PC-9 (cell line): ENCODE results near the gene FUBP3.

Experiments
- CTCF ChIP-seq: fragments of 200-600 bp; sonication (generic); conservative IDR thresholded peaks from 2 replicates; pipeline ENCODE4 v1.6.1; 2017; ENCODE audit warnings: mixed run types, antibody characterized with exemption, mild to moderate bottlenecking, moderate library complexity
- EZH2 ChIP-seq: fragments of 200-600 bp; sonication (generic); IDR thresholded peaks from 2 replicates; pipeline ENCODE4 v1.8.0; 2017; ENCODE audit warnings: antibody characterized with exemption, low read depth

DNA sequence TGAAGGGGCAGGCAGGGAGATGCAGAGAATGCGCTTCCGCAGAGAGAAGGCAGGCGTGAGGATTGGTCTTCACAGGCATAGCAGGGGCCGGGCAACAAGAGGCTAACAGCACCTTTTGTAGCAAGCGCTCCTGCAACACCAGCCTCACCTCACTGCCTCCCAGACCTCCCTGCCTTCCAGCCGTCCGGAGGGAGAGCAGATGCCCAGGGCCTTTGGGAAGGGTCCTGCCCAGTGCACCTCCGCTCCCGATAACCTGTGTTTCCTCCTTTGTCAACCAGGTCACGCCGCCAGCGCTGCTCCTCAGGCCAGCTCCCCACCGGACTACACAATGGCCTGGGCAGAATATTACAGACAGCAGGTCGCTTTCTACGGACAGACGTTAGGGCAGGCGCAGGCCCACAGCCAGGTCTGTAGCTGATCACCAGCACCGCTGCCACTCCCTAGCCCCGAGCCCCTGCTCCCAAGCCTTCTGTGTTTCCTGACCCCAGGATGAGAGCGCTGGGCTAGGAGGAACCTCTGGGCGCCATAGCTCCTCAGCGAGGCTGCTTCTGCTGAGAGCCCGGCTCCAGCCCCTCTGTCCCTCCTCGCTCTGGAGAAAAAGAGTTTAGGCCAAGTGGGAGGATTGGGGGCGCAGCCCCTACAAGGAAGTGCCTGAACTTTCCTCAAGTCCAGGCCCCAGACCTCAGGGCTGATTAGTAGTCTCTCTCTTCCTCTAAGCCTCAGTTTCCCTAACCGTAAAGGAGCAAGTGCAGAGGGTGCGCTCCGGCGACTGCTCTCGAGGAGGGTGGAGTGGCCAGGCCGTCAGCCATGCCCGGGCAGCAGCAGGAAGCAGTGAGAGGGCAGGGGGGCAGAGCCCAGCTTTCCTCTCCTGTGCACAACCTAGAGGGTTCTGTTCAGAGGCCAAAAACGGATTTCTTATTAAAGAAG lies 56.6 kb downstream of the FUBP3 start:
- no peak for TF ChIP-seq CTCF
- no peak for TF ChIP-seq EZH2
